GM18858 (cell line): ENCODE measurements around the gene ANO3.
"Not testable (repeated sequence)": the region's sequence is repeated elsewhere in the genome, so short reads cannot be mapped to it uniquely, and the experiment has no call there.

Experiments
- ATAC-seq: cut with Tn5 transposase; IDR thresholded peaks from one replicate; pipeline ENCODE4 v1.9.1; 2021; ENCODE audit not compliant: unreplicated experiment

The ANO3 gene

DNA sequence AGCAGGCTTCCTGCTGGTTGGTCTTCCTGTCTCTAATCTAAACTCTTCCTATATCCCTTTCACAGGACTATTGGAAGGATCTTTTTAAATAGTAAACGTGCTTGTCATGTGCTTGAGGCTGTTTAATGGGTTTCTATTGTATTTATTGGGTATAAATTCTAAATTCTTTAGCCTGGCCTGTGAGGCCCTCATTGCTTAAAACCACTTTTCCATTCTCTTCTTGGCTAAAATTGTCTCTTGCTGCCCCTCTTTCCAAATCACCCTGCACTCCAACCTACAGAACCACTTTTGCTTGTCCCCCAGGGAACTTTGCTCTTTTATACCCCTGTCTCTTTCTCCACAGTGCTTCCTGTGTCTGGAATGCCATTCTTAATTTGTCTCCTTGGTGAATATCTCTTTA lies 286.5 kb downstream of the ANO3 start:
- no peak for ATAC-seq

DNA sequence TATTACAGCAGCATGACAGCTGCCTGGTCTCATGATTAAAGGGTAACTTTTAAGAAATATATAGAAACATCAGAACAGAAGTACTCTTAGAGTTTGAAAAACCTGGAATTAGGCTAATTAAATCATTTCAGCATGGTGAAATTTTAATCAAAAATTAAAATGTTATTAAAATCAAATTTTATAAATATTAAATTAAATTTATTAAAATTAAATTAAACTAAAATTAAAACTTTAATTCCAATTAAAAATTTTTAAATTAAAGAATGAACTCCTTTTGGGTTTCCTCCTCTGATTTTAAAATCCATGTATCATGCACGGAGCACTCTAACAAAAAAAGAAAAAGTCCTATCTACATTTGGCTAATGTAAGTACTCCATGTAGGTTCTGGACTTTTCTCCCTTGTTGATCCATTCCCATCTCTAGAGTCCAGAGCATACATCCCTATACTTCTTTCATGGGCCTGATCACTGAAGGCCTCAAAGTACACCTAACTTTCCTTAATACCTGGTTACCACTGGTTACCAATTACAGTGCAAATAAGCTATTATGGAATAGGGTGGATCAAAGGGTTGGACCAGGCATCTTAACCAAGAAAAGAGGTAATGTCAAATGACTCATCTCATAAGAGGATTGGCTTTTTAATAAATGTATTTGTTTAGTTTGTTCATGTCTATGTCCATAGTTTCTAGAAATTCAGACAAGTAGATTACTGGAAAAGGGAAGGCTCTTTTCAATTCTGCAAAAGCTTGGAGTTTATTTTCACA lies 288.5 kb downstream of the ANO3 start:
- ATAC-seq, result no peak

DNA sequence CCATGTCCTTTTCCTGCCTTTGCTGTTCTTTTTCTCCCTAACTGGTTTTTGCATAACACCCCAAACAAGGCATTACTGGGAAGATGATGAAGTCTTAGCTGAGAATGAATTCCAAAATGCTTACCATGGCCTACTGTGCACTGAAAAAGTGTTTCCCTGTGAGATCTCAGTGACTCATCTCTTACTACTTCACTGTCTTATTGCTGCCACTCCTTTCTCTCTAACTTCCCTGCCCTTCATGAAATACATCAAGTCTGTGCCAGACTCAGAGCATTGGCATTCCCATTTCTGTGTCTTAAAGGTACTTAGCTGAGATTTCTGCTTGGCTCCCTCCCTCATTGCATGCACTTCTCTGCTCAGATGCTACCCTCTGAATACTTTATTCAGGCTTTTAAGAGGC lies 289.2 kb downstream of the ANO3 start:
- ATAC-seq, result no peak

DNA sequence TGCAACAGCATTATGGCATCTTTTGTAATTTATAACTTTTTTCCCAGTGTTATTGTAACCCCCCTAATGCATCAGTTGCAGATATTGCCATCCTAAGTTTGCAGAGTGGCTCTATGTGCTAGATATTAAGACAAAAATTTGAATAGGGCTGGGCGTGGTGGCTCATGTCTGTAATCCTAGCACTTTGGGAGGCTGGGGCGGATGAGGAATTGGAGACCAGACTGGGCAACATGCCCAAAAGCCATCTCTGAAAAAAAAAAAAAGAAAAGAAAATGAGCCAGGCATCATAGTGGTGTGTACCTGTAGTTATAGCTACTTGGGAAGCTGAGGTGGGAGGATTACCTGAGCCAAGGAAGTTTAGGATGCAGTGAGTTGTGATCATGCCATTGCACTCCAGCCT lies 290.3 kb downstream of the ANO3 start:
- no peak for ATAC-seq

DNA sequence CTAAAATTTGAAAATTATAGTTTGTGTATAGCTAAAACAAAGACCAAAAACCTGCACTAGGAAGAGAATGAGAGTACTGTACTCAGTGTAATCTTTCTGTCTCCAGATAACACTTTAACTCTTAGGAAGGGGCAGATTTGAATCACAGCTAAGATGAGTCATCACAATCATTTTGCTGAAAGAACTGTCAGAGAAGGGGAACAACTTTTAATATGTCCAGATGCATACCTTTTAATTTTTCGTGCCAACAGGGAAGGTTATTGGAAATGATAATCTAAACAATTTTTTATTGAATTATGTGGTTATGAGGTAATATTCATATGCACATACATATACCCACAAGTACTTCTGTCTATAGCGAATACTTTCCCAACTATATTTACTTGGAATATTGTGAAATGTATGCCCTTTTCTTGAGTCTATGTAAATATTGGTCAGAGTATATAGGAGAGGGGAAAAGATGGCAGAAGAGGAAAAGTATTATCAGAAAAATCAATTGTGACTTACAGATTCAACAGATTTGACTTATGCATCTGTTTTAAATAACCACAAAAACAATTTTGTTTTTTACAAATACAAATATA lies 291.2 kb downstream of the ANO3 start:
- ATAC-seq, result peak; percentile 68

DNA sequence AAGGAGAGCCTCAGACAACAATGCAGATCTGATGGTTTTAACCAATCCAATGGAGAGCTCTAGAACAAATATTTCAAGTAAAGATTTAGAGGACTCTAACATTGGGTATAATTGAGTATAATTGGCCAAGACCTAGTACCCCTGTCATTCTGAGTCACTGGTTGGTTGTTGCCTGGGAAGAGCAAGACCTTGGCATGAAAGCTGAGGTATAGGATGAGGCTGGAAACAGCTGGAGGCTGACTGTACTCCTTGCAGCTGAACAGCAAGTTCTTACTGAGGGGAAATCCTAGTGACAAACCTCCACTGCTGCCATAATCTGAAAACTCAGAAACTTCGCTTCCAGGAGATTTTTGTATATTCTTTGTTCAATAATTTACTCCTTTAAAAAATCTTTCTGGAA lies 294.4 kb downstream of the ANO3 start:
- ATAC-seq, result no peak

DNA sequence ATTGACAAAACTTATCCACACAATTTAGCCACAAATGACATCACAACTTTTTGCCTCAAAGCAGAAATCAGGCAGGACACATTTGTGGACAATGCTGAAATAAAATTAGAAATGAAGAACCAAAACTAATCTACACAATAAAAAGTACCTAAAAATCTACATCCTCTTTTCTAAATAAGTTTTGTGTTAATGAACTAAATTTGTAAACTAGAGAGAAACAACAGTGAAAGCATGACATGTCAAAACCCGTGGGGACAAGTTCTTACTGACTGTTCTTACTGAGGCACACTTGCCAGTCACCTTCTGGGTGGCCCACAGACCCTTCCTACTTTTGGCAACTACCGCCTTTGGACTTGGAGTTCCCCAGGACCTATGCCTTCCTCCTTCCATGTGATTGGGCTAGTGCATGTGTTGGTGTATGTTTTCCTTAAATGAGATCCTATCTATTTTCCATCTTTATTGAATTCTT lies 300.8 kb downstream of the ANO3 start:
- ATAC-seq, result peak; percentile 76

DNA sequence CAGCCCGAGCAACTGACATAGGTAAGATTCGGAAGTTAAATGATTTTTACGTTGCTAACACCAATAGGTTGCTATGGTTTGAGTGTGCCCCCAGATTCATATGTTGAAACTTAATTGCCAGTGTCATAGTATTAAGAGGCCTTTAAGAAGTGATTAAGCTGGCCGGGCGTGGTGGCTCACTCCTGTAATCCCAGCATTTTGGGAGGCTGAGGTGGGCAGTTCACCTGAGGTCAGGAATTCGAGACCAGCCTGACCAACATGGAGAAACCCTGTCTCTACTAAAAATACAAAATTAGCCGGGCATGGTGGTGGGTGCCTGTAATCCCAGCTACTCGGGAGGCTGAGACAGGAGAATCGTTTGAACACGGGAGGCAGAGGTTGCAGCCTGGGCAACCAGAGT lies 311.4 kb downstream of the ANO3 start:
- not testable (repeated sequence) for ATAC-seq

DNA sequence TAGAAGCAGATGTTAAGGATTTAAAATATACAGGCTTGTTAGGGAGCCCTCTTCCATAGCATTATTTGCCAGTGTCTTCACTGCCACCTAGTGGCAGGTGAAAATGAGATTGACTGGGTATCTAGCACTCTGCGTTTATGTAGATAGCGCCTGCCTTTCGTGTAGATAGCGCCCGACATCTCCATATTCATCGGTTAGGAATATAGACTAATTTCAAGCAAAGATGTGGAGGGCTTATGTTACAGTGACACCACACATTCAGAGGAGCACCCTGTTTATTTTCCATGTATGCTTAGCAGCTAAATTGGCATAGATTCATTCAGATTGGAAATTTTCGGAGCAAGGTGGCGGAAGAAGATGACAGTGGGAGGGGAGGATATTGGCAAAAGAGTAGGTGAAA lies 318.0 kb downstream of the ANO3 start:
- ATAC-seq, result peak; percentile 90

DNA sequence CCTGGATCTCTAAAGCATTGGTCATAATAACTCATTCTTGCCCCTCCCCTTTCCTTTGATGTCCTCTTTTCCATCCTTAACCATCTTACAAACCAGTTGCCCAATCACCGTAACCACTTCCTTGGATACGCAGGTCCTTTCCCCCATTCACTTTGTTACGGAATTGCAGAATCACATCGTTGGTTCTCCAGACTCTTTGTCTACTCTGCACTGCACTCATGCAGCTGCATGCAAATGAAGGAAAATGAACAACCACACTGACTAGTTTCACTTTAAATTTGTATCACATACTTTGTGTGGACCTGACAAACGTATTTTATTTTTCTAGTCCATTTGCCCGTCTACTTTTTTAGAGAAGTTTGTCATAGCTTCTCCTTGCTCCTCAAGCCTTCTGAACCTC lies 320.0 kb downstream of the ANO3 start:
- ATAC-seq, result no peak

DNA sequence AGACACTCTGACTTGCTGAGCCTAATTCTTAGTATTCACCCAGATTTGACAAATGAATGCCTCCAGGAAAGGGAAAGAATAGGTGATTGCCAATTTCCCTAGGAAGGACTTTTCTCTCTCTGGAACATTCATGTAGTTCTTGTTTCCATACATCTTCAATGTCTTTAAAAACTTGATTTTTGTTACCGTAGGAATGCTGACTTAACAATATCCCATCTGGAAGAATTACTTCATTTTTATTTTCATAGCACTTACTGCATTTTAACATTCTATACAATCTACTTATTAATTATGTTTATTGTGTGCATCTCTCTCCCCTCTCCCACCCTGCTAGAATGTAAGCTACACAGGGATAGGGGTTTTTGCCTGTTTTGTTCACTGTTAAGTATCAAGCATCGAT lies 323.4 kb downstream of the ANO3 start:
- ATAC-seq, result no peak

DNA sequence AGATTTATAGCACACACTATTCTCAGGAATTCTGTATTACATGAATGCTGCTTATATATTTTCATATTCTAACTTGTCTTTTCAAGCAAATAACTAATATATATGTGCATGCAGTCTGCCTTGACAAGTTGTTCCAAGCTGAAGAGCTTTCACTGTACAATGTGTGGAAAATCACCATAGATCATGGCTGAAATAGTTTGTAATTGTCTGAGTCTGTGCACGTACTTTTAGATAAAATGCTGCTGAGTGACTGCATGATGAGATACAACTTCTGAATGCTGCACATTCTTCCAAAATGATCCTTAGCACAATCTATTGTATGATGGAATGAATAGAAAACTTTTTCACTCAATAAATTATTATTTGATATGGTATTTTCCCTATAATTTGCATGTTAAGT lies 331.0 kb downstream of the ANO3 start:
- ATAC-seq, result no peak

DNA sequence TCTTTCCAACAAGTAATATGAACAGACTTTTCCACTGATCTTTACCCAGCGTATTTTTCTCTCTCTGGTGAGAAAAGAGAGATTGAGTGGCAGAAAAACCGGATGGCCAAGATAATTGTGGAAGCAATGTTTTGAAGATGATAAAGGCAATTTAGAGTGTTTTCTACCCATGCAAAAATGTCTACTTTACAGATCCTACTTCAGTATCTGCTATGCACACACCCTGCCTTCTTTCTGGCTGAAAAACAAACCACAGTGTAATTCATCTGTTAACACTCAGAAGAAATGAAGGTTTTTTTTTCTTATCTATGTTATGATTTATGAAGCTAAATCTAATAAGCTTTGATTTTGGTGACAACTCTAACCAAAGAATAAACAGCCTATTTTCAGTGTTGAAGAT lies 333.1 kb downstream of the ANO3 start:
- no peak for ATAC-seq

DNA sequence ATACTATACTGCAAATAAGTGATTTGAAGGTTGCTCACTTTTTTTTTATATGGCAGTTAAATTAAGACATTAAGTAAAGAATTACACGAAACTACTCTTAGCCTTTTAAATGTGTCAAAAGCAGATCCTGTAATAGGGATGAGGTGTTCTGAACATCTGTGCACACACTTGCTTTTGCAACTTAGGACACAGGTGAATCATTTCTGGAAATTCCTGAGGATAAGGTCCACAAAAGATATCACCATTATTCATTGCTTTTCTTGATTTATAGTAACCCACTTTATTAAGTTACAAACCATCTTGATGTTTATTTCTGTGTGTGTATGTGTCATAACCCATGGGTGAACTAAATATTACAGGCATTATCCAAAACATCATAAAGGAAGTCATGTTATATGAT lies 334.0 kb downstream of the ANO3 start:
- ATAC-seq, result no peak

DNA sequence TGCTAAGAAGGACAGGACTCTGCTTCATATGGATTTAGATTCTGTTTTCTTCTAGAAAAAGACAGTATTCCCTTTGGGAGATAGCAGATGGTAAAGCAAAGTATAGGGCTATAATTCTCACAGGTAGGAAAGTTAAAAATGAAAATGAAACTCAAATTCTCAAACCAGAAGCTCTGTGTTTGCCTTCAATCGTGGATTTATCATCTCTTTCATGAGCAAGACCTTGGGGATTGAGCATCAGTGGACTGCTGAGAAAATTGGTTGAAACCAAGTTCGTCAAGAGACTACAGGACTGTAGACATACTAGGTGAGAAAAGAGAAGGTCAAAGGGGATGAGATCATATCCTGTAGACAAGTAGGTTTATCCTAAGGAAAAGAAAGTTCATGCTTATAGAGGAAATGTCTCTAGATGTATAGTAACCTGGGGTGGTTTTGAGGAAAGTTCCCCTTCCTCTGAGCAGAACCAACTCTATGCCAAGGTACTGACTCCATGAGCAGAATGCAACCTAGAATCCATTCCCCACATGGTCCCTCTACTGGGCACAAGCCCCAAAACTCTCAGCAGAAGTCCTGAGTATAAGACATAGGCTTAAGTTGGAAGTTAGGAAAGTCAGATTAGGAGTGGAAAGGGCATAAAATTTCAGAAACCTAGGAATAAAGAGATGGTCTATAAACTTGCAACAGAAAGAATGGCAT lies 343.5 kb downstream of the ANO3 start:
- ATAC-seq, result no peak

DNA sequence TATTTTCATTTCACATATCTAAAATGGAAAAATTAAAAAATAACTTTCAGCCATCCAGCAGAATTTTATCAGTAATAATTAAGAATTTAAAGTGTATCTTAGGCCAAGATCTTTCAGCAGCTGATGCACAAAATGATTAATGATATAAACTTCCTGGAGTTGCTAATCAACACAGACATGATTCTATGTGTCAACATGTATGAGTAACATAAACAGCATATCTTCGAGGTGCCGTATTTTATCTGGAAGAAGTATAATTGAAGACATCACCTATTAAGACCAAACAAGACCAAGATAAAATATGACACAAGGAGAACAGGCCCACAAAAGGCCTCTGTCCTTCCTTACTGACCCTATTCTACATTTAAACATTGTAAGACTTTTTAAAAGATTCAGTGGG lies 344.7 kb downstream of the ANO3 start:
- no peak for ATAC-seq

DNA sequence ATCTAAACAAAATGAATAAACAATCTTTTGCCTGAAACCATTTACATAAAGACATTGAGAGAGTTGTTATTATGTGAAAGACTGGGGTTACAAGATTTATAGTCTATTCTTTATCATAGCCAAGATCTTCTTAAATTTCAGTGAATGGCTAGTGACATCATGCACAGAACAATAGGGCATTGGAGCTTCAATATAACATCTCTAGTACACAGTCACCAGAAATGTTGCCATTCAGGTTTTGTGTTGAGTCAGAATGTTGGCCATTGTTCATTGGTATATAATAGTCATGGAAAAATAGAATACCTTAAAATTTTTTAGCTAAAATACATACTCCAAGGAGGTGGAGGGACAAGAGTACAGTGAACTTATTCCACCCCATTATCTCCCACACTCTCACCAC lies 345.6 kb downstream of the ANO3 start:
- ATAC-seq, result no peak

DNA sequence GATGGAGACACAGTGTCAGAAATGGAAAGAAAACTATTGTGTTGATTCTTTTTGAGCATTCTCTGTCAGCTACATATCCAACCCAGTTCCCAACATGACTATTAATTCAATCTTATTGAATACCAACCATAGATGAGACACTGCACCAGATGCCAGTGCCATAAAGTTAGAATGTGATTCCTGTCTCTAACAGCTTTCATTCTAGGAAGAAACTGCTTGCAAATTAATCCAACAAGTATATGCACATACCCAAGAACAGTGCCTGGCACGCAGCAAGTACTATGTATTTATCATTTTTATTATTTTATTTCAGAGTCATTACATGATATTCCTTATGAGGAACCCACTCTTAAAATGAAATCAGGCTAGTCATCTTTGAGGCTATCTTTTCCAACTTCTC lies 355.4 kb downstream of the ANO3 start:
- no peak for ATAC-seq

DNA sequence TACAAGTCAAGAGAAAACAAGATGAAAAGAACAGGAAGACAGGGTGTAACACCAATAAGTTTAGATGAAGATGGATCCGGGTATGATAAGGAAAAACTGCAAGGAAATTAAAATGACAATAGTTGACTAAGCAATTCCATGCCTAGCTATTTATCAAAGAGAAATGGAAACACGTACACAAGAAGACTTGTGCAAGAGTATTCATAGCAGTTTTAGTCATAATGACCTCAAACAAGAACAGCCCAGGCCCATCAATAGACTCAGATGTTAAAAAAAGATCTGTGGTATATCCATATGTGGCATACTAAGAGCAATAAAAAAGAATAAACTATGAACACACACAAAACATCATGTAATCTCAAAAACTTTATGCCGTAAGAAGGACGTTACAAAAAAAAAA lies 356.8 kb downstream of the ANO3 start:
- ATAC-seq, result no peak

DNA sequence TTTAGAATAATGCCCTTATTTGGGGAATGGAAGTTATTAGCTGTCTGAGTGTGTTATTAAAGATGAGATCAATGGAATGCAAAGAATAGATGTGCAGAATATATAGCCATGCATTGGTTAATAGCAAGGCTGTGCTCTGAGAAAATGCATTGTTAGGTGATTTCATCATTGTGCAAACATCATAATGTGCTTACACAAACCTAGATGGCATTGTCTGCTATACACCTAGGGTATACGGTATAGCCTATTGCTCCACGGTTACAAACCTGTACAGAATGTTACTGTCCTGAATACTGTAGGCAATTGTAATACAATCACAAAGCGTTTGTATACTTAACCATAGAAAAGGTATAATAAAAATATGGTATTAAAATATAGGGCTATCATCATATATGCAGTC lies 364.4 kb downstream of the ANO3 start:
- no peak for ATAC-seq

DNA sequence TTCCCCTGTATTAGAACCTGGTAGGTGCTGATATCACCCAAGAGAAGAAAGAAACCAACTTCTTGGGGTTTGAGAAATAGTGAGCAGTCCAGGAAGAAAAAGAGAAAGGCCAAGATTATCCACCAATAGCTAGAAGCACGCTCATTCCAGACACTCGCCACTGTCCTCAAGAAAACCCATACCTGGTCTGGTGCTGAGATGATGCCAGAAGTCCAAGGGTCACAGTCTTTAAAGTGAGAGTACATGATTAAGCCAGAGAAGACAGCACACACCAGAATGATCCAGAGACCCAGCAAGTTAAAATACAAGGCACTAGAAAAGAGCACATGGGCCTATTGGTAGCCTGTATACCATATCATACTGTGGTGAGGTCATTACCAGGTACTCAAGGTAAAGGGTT lies 366.3 kb downstream of the ANO3 start:
- no peak for ATAC-seq

DNA sequence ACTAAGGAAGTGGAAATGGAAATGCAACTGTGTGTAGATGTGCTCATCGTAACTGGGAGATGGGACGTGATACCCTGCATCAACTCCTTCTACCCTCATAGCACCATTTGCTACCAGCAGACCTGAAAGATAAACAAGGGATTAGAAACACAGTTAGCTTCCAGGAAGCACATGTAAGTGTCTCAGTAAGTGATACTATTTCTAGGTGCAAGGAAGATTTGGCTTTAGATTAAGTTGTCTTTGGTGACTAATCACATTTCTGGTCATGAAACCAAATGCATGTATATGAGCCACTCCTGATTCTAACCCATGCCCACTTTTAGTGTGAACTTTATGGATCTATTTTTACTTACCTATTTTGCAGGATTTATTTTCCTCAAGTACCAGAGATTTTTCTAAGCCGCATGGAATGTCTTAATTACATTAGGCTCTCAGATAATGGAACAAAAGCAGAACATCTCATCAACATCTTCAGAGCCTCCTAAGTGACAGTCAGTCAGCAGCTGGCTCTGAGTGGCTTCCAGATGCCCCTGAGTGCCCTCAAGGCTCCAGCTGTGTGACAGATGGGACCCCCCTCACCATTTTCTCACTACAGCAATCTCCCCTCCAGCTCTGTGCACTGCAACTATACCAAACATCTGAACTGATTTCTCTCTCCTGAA lies 368.8 kb downstream of the ANO3 start:
- ATAC-seq, result no peak
